Heart left ventricle (tissue), 16 donors: ENCODE measurements around the gene FAM170B. TPM values are rescaled to one million over a fixed set of nuclear protein-coding genes. Genes with fewer than 3 reads are reported as not detected.

Experiments used
- ATAC-seq, 4 donors: fragments of 200-7000 bp; cut with Tn5 transposase; one replicate each; pipeline ENCODE4 v1.9.1; 2020 to 2022; ENCODE audit warnings: moderate library complexity in 4 of 4, mild to moderate bottlenecking in 3 of 4, moderate number of reproducible peaks in 1 of 4
- DNase-seq, 5 donors: peaks; one replicate each; pipeline ENCODE4 v3.0.0-alpha.2; 2020
- H3K27ac ChIP-seq, 12 donors: fragments of 200-600 bp; sonication (generic) in 4 of 12; one replicate each; pipeline versions ENCODE4 v1.5.0 to v1.8.0; 2016 to 2022; ENCODE audit warnings: mild to moderate bottlenecking in 2 of 12
- H3K27me3 ChIP-seq, 9 donors: fragments of 200-600 bp; sonication (generic) in 2 of 9; one replicate each; pipeline versions ENCODE4 v1.5.1 to v1.8.0; 2016 to 2022; ENCODE audit warnings: mild to moderate bottlenecking in 3 of 9
- H3K36me3 ChIP-seq, 9 donors: fragments of 200-600 bp; sonication (generic) in 2 of 9; one replicate each; pipeline versions ENCODE4 v1.5.0 to v1.8.0; 2018 to 2022; ENCODE audit warnings: mild to moderate bottlenecking in 2 of 9
- H3K4me1 ChIP-seq, 12 donors: fragments of 200-600 bp; sonication (generic) in 4 of 12; one replicate each; pipeline versions ENCODE4 v1.5.0 to v1.8.0; 2016 to 2022; ENCODE audit warnings: mild to moderate bottlenecking in 3 of 12
- H3K4me3 ChIP-seq, 12 donors: fragments of 200-600 bp; sonication (generic) in 4 of 12; one replicate each; pipeline versions ENCODE4 v1.5.0 to v1.8.0; 2017 to 2022; ENCODE audit warnings: mild to moderate bottlenecking in 9 of 12, moderate library complexity in 4 of 12
- H3K9me3 ChIP-seq, 12 donors: fragments of 200-600 bp; sonication (generic) in 4 of 12; one replicate each; pipeline versions ENCODE4 v1.5.0 to v1.8.0; 2016 to 2022; ENCODE audit warnings: mild to moderate bottlenecking in 1 of 12
- POLR2A ChIP-seq, 2 donors: fragments of 450-650 bp; IDR thresholded peaks; one replicate each; pipeline ENCODE4 v1.6.1; 2017; ENCODE audit warnings: antibody characterized with exemption in 2 of 2, mild to moderate bottlenecking in 2 of 2, moderate library complexity in 2 of 2
- WGBS, 4 donors: extraction: QIAGEN DNeasy Blood & Tissue Kit in 2 of 4; methylation state at CpG; one replicate each; pipeline versions ENCODE4 v1.1.5 to v1.1.7; 2013 to 2018; 5-methylcytosine and 5-hydroxymethylcytosine counted together
- intact Hi-C, 10 donors: fragments of 100-400 bp; cut with DNase I; formaldehyde crosslinking; loops; one replicate each; pipeline versions ENCODE4 v1.11.1 to v1.14.2; 2022
- polyA plus RNA-seq, 2 donors: library from polyadenylated mRNA; stranded (reverse); fragments of 200-250 nt; gene quantifications; one replicate each; pipeline ENCODE4 v1.2.3, GENCODE V29; 2013
- total RNA-seq, 9 donors: library from RNA; depleted of rRNA in 2 of 9; stranded (reverse); fragments of >200 nt in 2 of 9; fragmentation: NEBNext Ultra II Directional in 3 of 9; extraction: Animal tissue kit (Norgen Biotek cat#: 25700) in 3 of 9; gene quantifications; one replicate each; pipeline versions ENCODE4 v1.1.0 to v1.2.4, GENCODE V29; 2016 to 2023
- TF ChIP-seq, protein P1 (sequence below), 12 donors: fragments of 200-600 bp; sonication (generic) in 4 of 12; IDR thresholded peaks; one replicate each; pipeline versions ENCODE4 v1.5.0 to v1.8.0; 2018 to 2022; ENCODE audit warnings: antibody characterized with exemption in 12 of 12, mild to moderate bottlenecking in 5 of 12
- donor health status: ischemic (EF 13 %, LVEDD 7.1; RV severe dilation, severe dysfunction).
- donor health status: healthy with polysubstance abuse.
- donor health status: DM: no; HTN: yes; CAD: no.
- donor health status: DM: no; HTN: no; CAD: no.
- donor health status: ischemic (EF 25% LVEDD 6.9; RV normal size, moderate dysfunction).
- donor health status: ischemic (EF 25% LVEDD 5.7; RV mildly dilated, moderate dysfunction).
- donor health status: healthy.
- donor health status: DM: yes; HTN: yes; CAD: no.
- donor health status: ischemic (EF 35%, LVEDD 5.7; RV mildly dilated, moderate dysfunction).
- donor health status: nonischemic (EF 11% LVEDD 7.7; RV severe dilation, severe dysfunction).
- donor health status: DM: yes; HTN: yes; CAD: no.
- donor health status: PGD.
- donor health status: ischemic (EF 29% LVEDD 5.4; RV normal size, mild dysfunction).
- donor health status: nonischemic (EF 23%, LVEDD 6.1; RV moderate dilation, normal function).

Gene FAM170B
- total and polyA plus RNA-seq, 11 donors, result not detected

DNA sequence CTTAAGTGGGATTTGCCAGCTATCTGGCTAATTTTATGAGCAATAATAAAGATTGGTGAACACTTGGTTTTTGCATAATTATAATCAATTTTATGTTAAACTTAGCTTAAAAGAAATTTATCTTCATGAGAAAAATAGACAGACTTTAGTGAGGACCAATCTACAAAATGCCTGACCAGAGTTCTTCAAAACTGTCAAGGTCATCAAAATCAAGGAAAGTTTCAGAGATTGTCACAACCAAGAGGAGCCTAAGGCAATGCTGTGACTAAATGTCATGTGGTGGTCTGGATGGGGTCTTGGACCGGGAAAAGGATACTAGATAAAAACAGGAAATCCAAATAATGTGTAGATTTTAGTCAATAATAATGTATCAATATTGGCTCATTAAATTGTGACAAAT, 17.7 kb upstream of the FAM170B start:
- ATAC-seq, result no peak
- 82 to 92% (median 86%) methylated on average over 1 of the region's 1 CpG for WGBS, 4 donors
- DNase-seq, result no peak
- intact Hi-C loops, result no loop called here
- TF ChIP-seq, protein P1, sequence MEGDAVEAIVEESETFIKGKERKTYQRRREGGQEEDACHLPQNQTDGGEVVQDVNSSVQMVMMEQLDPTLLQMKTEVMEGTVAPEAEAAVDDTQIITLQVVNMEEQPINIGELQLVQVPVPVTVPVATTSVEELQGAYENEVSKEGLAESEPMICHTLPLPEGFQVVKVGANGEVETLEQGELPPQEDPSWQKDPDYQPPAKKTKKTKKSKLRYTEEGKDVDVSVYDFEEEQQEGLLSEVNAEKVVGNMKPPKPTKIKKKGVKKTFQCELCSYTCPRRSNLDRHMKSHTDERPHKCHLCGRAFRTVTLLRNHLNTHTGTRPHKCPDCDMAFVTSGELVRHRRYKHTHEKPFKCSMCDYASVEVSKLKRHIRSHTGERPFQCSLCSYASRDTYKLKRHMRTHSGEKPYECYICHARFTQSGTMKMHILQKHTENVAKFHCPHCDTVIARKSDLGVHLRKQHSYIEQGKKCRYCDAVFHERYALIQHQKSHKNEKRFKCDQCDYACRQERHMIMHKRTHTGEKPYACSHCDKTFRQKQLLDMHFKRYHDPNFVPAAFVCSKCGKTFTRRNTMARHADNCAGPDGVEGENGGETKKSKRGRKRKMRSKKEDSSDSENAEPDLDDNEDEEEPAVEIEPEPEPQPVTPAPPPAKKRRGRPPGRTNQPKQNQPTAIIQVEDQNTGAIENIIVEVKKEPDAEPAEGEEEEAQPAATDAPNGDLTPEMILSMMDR (IDR thresholded peaks at IDR 0.05), result no peak
- TF ChIP-seq POLR2A (IDR thresholded peaks at IDR 0.05), result no peak
- H3K36me3 ChIP-seq, result peaks cover 0 to 7% (median 0%) of the 10 kb centered on the region in 9 donors
- no peak overlapping the region for H3K4me3 ChIP-seq
- peaks cover 0 to 15% (median 8%) of the 10 kb centered on the region in 12 donors for H3K9me3 ChIP-seq
- H3K4me1 ChIP-seq, result peaks cover 0 to 8% (median 0%) of the 10 kb centered on the region in 12 donors
- no peak overlapping the region for H3K27ac ChIP-seq
- no peaks in the 10 kb centered on the region for H3K27me3 ChIP-seq

DNA sequence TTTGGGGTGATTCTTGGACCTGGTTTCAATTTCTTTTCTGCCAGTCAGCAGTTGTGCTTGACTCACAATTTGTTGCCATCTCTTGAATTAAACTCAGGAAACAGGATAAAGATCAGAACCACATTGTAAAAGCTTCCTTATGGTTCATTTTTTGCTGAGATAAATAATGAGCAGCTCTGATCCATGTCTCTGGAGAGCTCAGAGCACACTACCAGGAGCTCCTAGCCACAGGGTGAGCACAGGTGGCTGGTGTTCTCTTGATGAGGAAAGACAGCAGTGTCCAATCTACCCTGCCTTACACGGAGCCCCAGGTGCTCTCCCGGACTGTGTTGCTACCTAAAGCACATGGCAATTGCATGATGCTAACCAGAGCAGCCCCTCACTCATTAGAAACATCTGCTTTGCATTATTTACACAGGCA, 17.2 kb upstream of the FAM170B start:
- Histone ChIP-seq H3K27me3 (no peaks in the 10 kb centered on the region), H3K27ac (no peak overlapping the region), H3K9me3 (peaks cover 0 to 15% (median 8%) of the 10 kb centered on the region in 12 donors), H3K36me3 (peaks cover 0 to 7% (median 0%) of the 10 kb centered on the region in 9 donors), H3K4me3 (no peak overlapping the region), H3K4me1 (peaks cover 0 to 8% (median 0%) of the 10 kb centered on the region in 12 donors)
- DNase-seq, result no peak
- 46 to 72% (median 59%) methylated on average over 2 of the region's 2 CpGs for WGBS, 4 donors
- TF ChIP-seq, protein P1 (IDR thresholded peaks at IDR 0.05), result no peak
- TF ChIP-seq POLR2A (IDR thresholded peaks at IDR 0.05), result no peak
- intact Hi-C loops, result no loop called here
- ATAC-seq, result no peak

- Histone ChIP-seq H3K4me1 (peaks cover 0 to 8% (median 0%) of the 10 kb centered on the region in 12 donors), H3K27ac (no peak overlapping the region), H3K4me3 (no peak overlapping the region), H3K27me3 (no peaks in the 10 kb centered on the region), H3K9me3 (peaks cover 0 to 15% (median 8%) of the 10 kb centered on the region in 12 donors), H3K36me3 (peaks cover 0 to 1% (median 0%) of the 10 kb centered on the region in 9 donors)
- WGBS, 4 donors, result 79 to 92% (median 83%) methylated on average over 5 of the region's 5 CpGs
- no peak for DNase-seq
- TF ChIP-seq, protein P1 (IDR thresholded peaks at IDR 0.05), result no peak
- no peak for TF ChIP-seq POLR2A (IDR thresholded peaks at IDR 0.05)
- no peak for ATAC-seq
- intact Hi-C loops, result no loop called here
Measured at GRCh38 chr10:49150426-49150825, 16.6 kb upstream of the FAM170B start.

DNA sequence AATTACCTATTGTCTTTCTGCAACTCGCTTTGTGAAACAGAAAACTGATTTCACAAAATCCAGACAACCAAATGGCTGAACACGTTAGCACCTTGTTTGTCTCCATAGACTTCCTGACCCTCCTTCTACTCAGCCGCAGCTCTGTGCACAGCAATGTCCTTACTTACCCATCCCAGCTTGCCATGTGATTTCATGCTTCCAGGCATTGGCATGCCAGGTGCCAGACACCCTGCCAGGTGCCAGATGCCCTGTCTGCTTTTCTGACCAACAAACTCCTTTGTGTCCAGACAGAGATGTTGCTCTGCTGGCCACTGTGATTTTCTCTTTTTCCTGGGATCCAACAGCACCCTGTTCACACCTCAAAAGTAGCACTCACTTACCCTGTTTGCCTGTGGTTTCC, 16.1 kb upstream of the FAM170B start:
- TF ChIP-seq POLR2A (IDR thresholded peaks at IDR 0.05), result no peak
- TF ChIP-seq, protein P1 (IDR thresholded peaks at IDR 0.05), result no peak
- intact Hi-C loops, result no loop called here
- H3K27ac ChIP-seq, result no peak overlapping the region
- peaks cover 0 to 8% (median 0%) of the 10 kb centered on the region in 12 donors for H3K4me1 ChIP-seq
- no peaks in the 10 kb centered on the region for H3K36me3 ChIP-seq
- peaks cover 0 to 15% (median 8%) of the 10 kb centered on the region in 12 donors for H3K9me3 ChIP-seq
- no peak for DNase-seq
- 86 to 94% (median 91%) methylated on average over 3 of the region's 3 CpGs for WGBS, 4 donors
- H3K4me3 ChIP-seq, result no peak overlapping the region
- no peak for ATAC-seq
- H3K27me3 ChIP-seq, result no peaks in the 10 kb centered on the region
